GM21447 (cell line): ENCODE measurements around the gene NAA35.
A peak's percentile ranks its signal among the peaks of the same experiment; 100 is the strongest.
"Not testable (repeated sequence)": the region's sequence is repeated elsewhere in the genome, so short reads cannot be mapped to it uniquely, and the experiment has no call there.

ENCODE experiments used
- ATAC-seq: cut with Tn5 transposase; IDR thresholded peaks from one replicate; pipeline ENCODE4 v1.9.1; 2021; ENCODE audit not compliant: unreplicated experiment

The NAA35 gene

GRCh38 chr9:85940832-85941621 lies at the start of gene NAA35:
Gene NAA35, plus strand, starts transcription at chr9:85941146. Its CDS starts 1,014 bp downstream, at chr9:85942160.
- ATAC-seq, result peak; percentile 85

GRCh38 chr9:85892401-85892800 lies 48.5 kb upstream of the NAA35 start:
- ATAC-seq, result no peak

GRCh38 chr9:85895685-85896084 lies 45.3 kb upstream of the NAA35 start:
- ATAC-seq, result no peak

GRCh38 chr9:85897848-85898247 lies 43.1 kb upstream of the NAA35 start:
- no peak for ATAC-seq

- no peak for ATAC-seq
Measured at GRCh38 chr9:85898332-85898731, 42.6 kb upstream of the NAA35 start.

- ATAC-seq, result no peak
Measured at GRCh38 chr9:85899388-85899787, 41.6 kb upstream of the NAA35 start.

- ATAC-seq, result no peak
Measured at GRCh38 chr9:85900504-85901201, 40.3 kb upstream of the NAA35 start.

- no peak for ATAC-seq
Measured at GRCh38 chr9:85904975-85905374, 36.0 kb upstream of the NAA35 start.

GRCh38 chr9:85905957-85906356 lies 35.0 kb upstream of the NAA35 start:
- no peak for ATAC-seq

GRCh38 chr9:85909390-85909789 lies 31.6 kb upstream of the NAA35 start:
- ATAC-seq, result no peak

- ATAC-seq, result no peak
Measured at GRCh38 chr9:85914108-85914507, 26.8 kb upstream of the NAA35 start.

GRCh38 chr9:85917756-85918155 lies 23.2 kb upstream of the NAA35 start:
- ATAC-seq, result no peak

- ATAC-seq, result no peak
Measured at GRCh38 chr9:85925493-85925892, 15.5 kb upstream of the NAA35 start.

- no peak for ATAC-seq
Measured at GRCh38 chr9:85927076-85927475, 13.9 kb upstream of the NAA35 start.

GRCh38 chr9:85931495-85931894 lies 9.5 kb upstream of the NAA35 start:
- ATAC-seq, result no peak

GRCh38 chr9:85935950-85936349 lies 5.0 kb upstream of the NAA35 start:
- ATAC-seq, result not testable (repeated sequence)

GRCh38 chr9:85940275-85940831 lies 593 bp upstream of the NAA35 start:
- no peak for ATAC-seq

- ATAC-seq, result no peak
Measured at GRCh38 chr9:85941622-85941940, 635 bp downstream of the NAA35 start.

- no peak for ATAC-seq
Measured at GRCh38 chr9:85941966-85942912, 1.3 kb downstream of the NAA35 start.

- no peak for ATAC-seq
Measured at GRCh38 chr9:85942913-85943709, 2.2 kb downstream of the NAA35 start.
